ENCODE results near the gene PLS1.

DNA sequence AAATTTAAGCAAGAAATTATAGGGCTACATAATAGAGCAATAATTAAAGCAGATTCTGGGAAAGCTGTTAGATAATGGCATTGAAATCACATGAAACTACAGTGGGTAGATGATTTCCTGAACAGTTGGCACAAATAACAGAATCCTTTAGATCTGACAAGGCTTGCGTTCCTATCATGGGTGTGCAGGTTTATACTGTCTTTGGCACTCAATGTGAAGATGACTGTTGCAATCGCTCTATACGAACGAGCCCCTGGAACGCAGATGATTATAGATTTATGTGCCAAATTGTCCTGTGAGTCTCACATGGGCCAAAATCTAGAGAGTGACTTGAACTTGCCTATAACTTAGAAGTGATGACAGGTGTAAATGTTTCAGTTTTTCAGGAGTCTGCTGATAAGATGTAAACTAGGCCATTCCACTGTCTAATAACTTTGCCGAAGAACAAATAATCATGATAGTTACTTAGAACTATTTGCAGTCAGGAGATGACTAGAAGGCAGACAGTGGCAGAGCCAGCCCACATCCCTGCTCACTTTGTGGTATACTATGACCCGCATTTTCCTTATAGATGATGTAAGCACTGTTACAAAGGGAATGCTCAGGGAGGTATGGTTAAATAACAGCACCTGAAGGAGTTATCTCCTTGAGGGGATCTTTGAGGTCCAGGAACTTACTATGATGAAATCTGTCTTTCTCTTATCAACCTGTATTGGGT lies 97.1 kb downstream of the PLS1 start:
- TF ChIP-seq EZH2 (IDR thresholded peaks at IDR 0.05; ENCODE audit: low read length, unreplicated experiment): no peak
- TF ChIP-seq, protein P1, sequence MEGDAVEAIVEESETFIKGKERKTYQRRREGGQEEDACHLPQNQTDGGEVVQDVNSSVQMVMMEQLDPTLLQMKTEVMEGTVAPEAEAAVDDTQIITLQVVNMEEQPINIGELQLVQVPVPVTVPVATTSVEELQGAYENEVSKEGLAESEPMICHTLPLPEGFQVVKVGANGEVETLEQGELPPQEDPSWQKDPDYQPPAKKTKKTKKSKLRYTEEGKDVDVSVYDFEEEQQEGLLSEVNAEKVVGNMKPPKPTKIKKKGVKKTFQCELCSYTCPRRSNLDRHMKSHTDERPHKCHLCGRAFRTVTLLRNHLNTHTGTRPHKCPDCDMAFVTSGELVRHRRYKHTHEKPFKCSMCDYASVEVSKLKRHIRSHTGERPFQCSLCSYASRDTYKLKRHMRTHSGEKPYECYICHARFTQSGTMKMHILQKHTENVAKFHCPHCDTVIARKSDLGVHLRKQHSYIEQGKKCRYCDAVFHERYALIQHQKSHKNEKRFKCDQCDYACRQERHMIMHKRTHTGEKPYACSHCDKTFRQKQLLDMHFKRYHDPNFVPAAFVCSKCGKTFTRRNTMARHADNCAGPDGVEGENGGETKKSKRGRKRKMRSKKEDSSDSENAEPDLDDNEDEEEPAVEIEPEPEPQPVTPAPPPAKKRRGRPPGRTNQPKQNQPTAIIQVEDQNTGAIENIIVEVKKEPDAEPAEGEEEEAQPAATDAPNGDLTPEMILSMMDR (conservative IDR thresholded peaks at IDR 0.05; ENCODE audit: low read depth, low read length): no peak
- no peak for TF ChIP-seq EZH2phosphoT487 (IDR thresholded peaks at IDR 0.05; ENCODE audit: borderline replicate concordance, low read length)
